LHCN-M2 (cell line): ENCODE results near the gene GPAM. TPM values are rescaled to one million over a fixed set of nuclear protein-coding genes. Genes with fewer than 3 reads are reported as not detected.
"Not testable (repeated sequence)": the region's sequence is repeated elsewhere in the genome, so short reads cannot be mapped to it uniquely, and the experiment has no call there.

Experiments used
- DNase-seq: peaks from one replicate; pipeline ENCODE4 v3.0.0-alpha.2; 2012; ENCODE audit warnings: low read depth
- polyA plus RNA-seq: library from polyadenylated mRNA; unstranded; fragments of >200 nt; gene quantifications from one replicate; pipeline ENCODE4 v1.2.1, GENCODE V29; 2012; ENCODE audit warnings: missing spikeins
- total RNA-seq: library from RNA; depleted of rRNA; stranded (reverse); fragments of >200 nt; gene quantifications from 2 replicates; pipeline ENCODE4 v1.2.3, GENCODE V29; 2014; rRNA removed

GPAM gene
- 10.6 and 11.5 TPM in 2 replicates for total RNA-seq
- polyA plus RNA-seq = 2.0 TPM

- peak; percentile 87 for DNase-seq
Observed at GRCh38 chr10:112183329-112184051, at the start of gene GPAM. TSS of gene GPAM (minus strand) at chr10:112183765. CDS start at chr10:112181784, 1,981 bp downstream.

- DNase-seq = no peak
Observed at GRCh38 chr10:112232670-112233069, 49.1 kb upstream of the GPAM start.

- DNase-seq = no peak
Observed at GRCh38 chr10:112231602-112232400, 48.2 kb upstream of the GPAM start.

GRCh38 chr10:112230325-112230988 lies 46.9 kb upstream of the GPAM start:
- DNase-seq = no peak

GRCh38 chr10:112229901-112230300 lies 46.3 kb upstream of the GPAM start:
- DNase-seq = no peak

- no peak for DNase-seq
Observed at GRCh38 chr10:112229096-112229495, 45.5 kb upstream of the GPAM start.

- not testable (repeated sequence) for DNase-seq
Observed at GRCh38 chr10:112228366-112229088, 45.0 kb upstream of the GPAM start.

- peak; percentile 54 for DNase-seq
Observed at GRCh38 chr10:112227331-112227987, 43.9 kb upstream of the GPAM start.

- DNase-seq = no peak
Observed at GRCh38 chr10:112226439-112227248, 43.1 kb upstream of the GPAM start.

GRCh38 chr10:112225771-112226438 lies 42.3 kb upstream of the GPAM start:
- DNase-seq = no peak

GRCh38 chr10:112224933-112225529 lies 41.5 kb upstream of the GPAM start:
- DNase-seq = no peak

GRCh38 chr10:112223725-112224124 lies 40.2 kb upstream of the GPAM start:
- no peak for DNase-seq

- no peak for DNase-seq
Observed at GRCh38 chr10:112222799-112223198, 39.2 kb upstream of the GPAM start.

GRCh38 chr10:112221545-112221944 lies 38.0 kb upstream of the GPAM start:
- DNase-seq = peak; percentile 43

- DNase-seq = no peak
Observed at GRCh38 chr10:112218960-112219359, 35.4 kb upstream of the GPAM start.

- DNase-seq = no peak
Observed at GRCh38 chr10:112218036-112218390, 34.4 kb upstream of the GPAM start.

GRCh38 chr10:112217386-112218035 lies 33.9 kb upstream of the GPAM start:
- no peak for DNase-seq

GRCh38 chr10:112216966-112217365 lies 33.4 kb upstream of the GPAM start:
- no peak for DNase-seq

GRCh38 chr10:112216151-112216550 lies 32.6 kb upstream of the GPAM start:
- DNase-seq = no peak
